IMR-90 (cell line): ENCODE data around the gene PDYN. TPM values are rescaled to one million over a fixed set of nuclear protein-coding genes. Genes with fewer than 3 reads are reported as not detected.

Experiments
- ATAC-seq: fragments of 200-7000 bp; cut with Tn5 transposase; 2 replicates; pipeline ENCODE4 v1.9.1; 2020; ENCODE audit warnings: low read depth, mild to moderate bottlenecking, moderate library complexity
- BruUV-seq: library from RNA; stranded (reverse); fragments of 400-500 nt; replicated peaks from 2 replicates; lab custom pipeline; 2021; lab: Mats Ljungman, UMichigan
- CTCF ChIA-PET: fragments of 300-600 bp; formaldehyde crosslinking; extraction: SDS; loops from one replicate; lab custom pipeline; 2021; ENCODE audit warnings: antibody characterized with exemption; lab: Yijun Ruan, JAX
- POLR2A ChIA-PET: fragments of 300-600 bp; sonication (Branson Sonifier 250); formaldehyde crosslinking; loops from one replicate; lab custom pipeline; 2022; ENCODE audit warnings: antibody characterized with exemption; ENCODE audit not compliant: unreplicated experiment; lab: Charles Lee
- DNase-seq: peaks from one replicate; pipeline ENCODE4 v3.0.0; 2013
- H2AFZ ChIP-seq: replicated peaks from 2 replicates; pipeline ENCODE3; 2013; ENCODE audit warnings: low read length, mild to moderate bottlenecking; ENCODE audit not compliant: poor library complexity
- H2AK5ac ChIP-seq: 2 replicates; pipeline ENCODE4 v1.6.1; 2013; ENCODE audit warnings: low read depth, low read length, inconsistent platforms
- H2AK9ac ChIP-seq: replicated peaks from 2 replicates; pipeline ENCODE3; 2013; ENCODE audit warnings: mild to moderate bottlenecking, low read depth, low read length, moderate library complexity; ENCODE audit not compliant: poor library complexity
- H2BK120ac ChIP-seq: 2 replicates; pipeline ENCODE4 v1.6.1; 2013; ENCODE audit warnings: low read depth, low read length, inconsistent platforms
- H2BK15ac ChIP-seq: 3 replicates; pipeline ENCODE4 v1.6.1; 2013; ENCODE audit warnings: low read depth, low read length, inconsistent platforms
- H2BK20ac ChIP-seq: 2 replicates; pipeline ENCODE4 v1.6.1; 2013; ENCODE audit warnings: low read depth, mild to moderate bottlenecking, inconsistent platforms, low read length, moderate library complexity
- H2BK5ac ChIP-seq: 2 replicates; pipeline ENCODE4 v1.6.1; 2013; ENCODE audit warnings: mild to moderate bottlenecking, low read depth, low read length, inconsistent platforms; ENCODE audit not compliant: poor library complexity, severe bottlenecking
- H3K14ac ChIP-seq: replicated peaks from 2 replicates; pipeline ENCODE4 v1.6.1; 2013; ENCODE audit warnings: low read depth, low read length, inconsistent platforms
- H3K18ac ChIP-seq: 2 replicates; pipeline ENCODE4 v1.6.1; 2013; ENCODE audit warnings: low read depth, low read length, control low read depth
- H3K23ac ChIP-seq: 2 replicates; pipeline ENCODE4 v1.6.1; 2013; ENCODE audit warnings: low read depth, low read length, inconsistent platforms
- H3K27ac ChIP-seq: 2 replicates; pipeline ENCODE4 v1.5.1; 2013; ENCODE audit warnings: mild to moderate bottlenecking, control low read depth, low read length; ENCODE audit not compliant: insufficient read depth
- H3K27me3 ChIP-seq: 2 replicates; pipeline ENCODE4 v1.6.1; 2013; ENCODE audit warnings: low read length; ENCODE audit not compliant: control insufficient read depth, insufficient read depth
- H3K36me3 ChIP-seq: 2 replicates; pipeline ENCODE4 v1.6.1; 2013; ENCODE audit warnings: low read length, mixed read lengths; ENCODE audit not compliant: control insufficient read depth, insufficient read depth
- H3K4ac ChIP-seq: 2 replicates; pipeline ENCODE4 v1.6.1; 2013; ENCODE audit warnings: low read depth, low read length, inconsistent platforms
- H3K4me1 ChIP-seq: 2 replicates; pipeline ENCODE4 v1.6.1; 2013; ENCODE audit warnings: low read length, mixed read lengths; ENCODE audit not compliant: control insufficient read depth, insufficient read depth
- H3K4me2 ChIP-seq: 2 replicates; pipeline ENCODE4 v1.6.1; 2013; ENCODE audit warnings: low read depth, mild to moderate bottlenecking, control low read depth, low read length, moderate library complexity
- H3K4me3 ChIP-seq: 2 replicates; pipeline ENCODE4 v1.5.1; 2013; ENCODE audit warnings: low read depth, mild to moderate bottlenecking, control low read depth, low read length, moderate library complexity; ENCODE audit not compliant: insufficient read depth
- H3K56ac ChIP-seq: 2 replicates; pipeline ENCODE4 v1.6.1; 2013; ENCODE audit warnings: low read length, inconsistent platforms; ENCODE audit not compliant: insufficient read depth; ENCODE audit errors: extremely low read depth
- H3K79me1 ChIP-seq, 2 experiments: 2 replicates each; pipeline ENCODE4 v1.6.1; 2013; ENCODE audit warnings: low read length in 2 of 2, inconsistent platforms in 1 of 2, low read depth in 1 of 2
- H3K9ac ChIP-seq: 2 replicates; pipeline ENCODE4 v1.6.1; 2013; ENCODE audit warnings: low read depth, low read length, control low read depth
- H3K9me1 ChIP-seq: 2 replicates; pipeline ENCODE4 v1.6.1; 2013; ENCODE audit warnings: low read length, inconsistent platforms; ENCODE audit not compliant: insufficient read depth
- H3K9me3 ChIP-seq: 2 replicates; pipeline ENCODE4 v1.6.1; 2013; ENCODE audit warnings: low read length; ENCODE audit not compliant: control insufficient read depth, insufficient read depth
- H4K20me1 ChIP-seq: 2 replicates; pipeline ENCODE4 v1.6.1; 2013; ENCODE audit warnings: low read length, inconsistent platforms; ENCODE audit not compliant: insufficient read depth
- H4K5ac ChIP-seq: 2 replicates; pipeline ENCODE4 v1.6.1; 2013; ENCODE audit warnings: mild to moderate bottlenecking, low read depth, low read length, control low read depth
- H4K8ac ChIP-seq, 2 experiments: 2 replicates each; pipeline ENCODE4 v1.6.1; 2013; ENCODE audit warnings: low read depth in 2 of 2, low read length in 2 of 2, control low read depth in 1 of 2, inconsistent platforms in 1 of 2
- H4K91ac ChIP-seq: 2 replicates; pipeline ENCODE4 v1.6.1; 2013; ENCODE audit warnings: low read depth, low read length, inconsistent platforms; ENCODE audit not compliant: insufficient read depth
- BHLHE40 ChIP-seq: fragments of 150-350 bp; IDR thresholded peaks from 2 replicates; pipeline ENCODE4 v1.6.1; 2016; ENCODE audit warnings: mild to moderate bottlenecking, low read depth, low read length
- CHD1 ChIP-seq: IDR thresholded peaks from 2 replicates; pipeline ENCODE4 v1.6.1; 2012; ENCODE audit warnings: low read depth, low read length, improper control_type of control experiment
- FOS ChIP-seq: fragments of 150-350 bp; IDR thresholded peaks from 2 replicates; pipeline ENCODE4 v1.6.1; 2016; ENCODE audit warnings: low read depth, low read length
- MAZ ChIP-seq: IDR thresholded peaks from 2 replicates; pipeline ENCODE4 v1.6.1; 2012; ENCODE audit warnings: low read depth, mild to moderate bottlenecking, low read length, improper control_type of control experiment, moderate library complexity, borderline replicate concordance
- MXI1 ChIP-seq: IDR thresholded peaks from 2 replicates; pipeline ENCODE4 v1.6.1; 2012; ENCODE audit warnings: low read depth, mild to moderate bottlenecking, low read length, moderate library complexity, borderline replicate concordance
- NFE2L2 ChIP-seq: fragments of 150-350 bp; IDR thresholded peaks from 2 replicates; pipeline ENCODE4 v1.6.1; 2016; ENCODE audit warnings: low read depth, mild to moderate bottlenecking, low read length
- POLR2A ChIP-seq: IDR thresholded peaks from 2 replicates; pipeline ENCODE4 v1.6.1; 2012; ENCODE audit warnings: mild to moderate bottlenecking, low read depth, low read length
- RAD21 ChIP-seq: IDR thresholded peaks from 2 replicates; pipeline ENCODE4 v1.6.1; 2012; ENCODE audit warnings: low read length, improper control_type of control experiment
- RCOR1 ChIP-seq: IDR thresholded peaks from 2 replicates; pipeline ENCODE4 v1.6.1; 2012; ENCODE audit warnings: mild to moderate bottlenecking, low read length, improper control_type of control experiment; ENCODE audit not compliant: insufficient replicate concordance
- SMC3 ChIP-seq: fragments of 150-350 bp; IDR thresholded peaks from 2 replicates; pipeline ENCODE4 v1.6.1; 2016; ENCODE audit warnings: low read depth, mild to moderate bottlenecking, antibody characterized with exemption, low read length, moderate library complexity
- USF2 ChIP-seq: fragments of 150-350 bp; IDR thresholded peaks from 2 replicates; pipeline ENCODE4 v1.6.1; 2017; ENCODE audit warnings: mild to moderate bottlenecking, antibody characterized with exemption, low read length, low read depth
- WGBS, 2 experiments: methylation state at CpG; one replicate each; pipeline versions ENCODE4 v1.1.5 to v1.1.7; 2013; ENCODE audit warnings: missing lambda C conversion rate in 2 of 2; ENCODE audit not compliant: insufficient read length in 1 of 2; ENCODE audit errors: extremely low coverage in 2 of 2; 5-methylcytosine and 5-hydroxymethylcytosine counted together
- dilution Hi-C: fragments of 300-500 bp; cut with HindIII; formaldehyde crosslinking; loops from one replicate; pipeline ENCODE4 v1.14.3; 2018; ENCODE audit warnings: low sequenced_read_pairs; ENCODE audit not compliant: unreplicated experiment
- in situ Hi-C: fragments of 300-500 bp; cut with MboI; formaldehyde crosslinking; loops from 3 replicates; pipeline ENCODE4 v1.14.3; 2019; ENCODE audit warnings: low sequenced_read_pairs, inconsistent platforms, mixed read lengths
- intact Hi-C: fragments of 100-400 bp; cut with micrococcal nuclease; formaldehyde crosslinking; loops from 2 replicates; pipeline ENCODE4 v1.10.0; 2022
- polyA plus RNA-seq, 3 experiments: library from polyadenylated mRNA; depleted of rRNA; stranded (reverse); fragments of >200 nt; gene quantifications; 2 replicates each; pipeline ENCODE4 v1.2.3, GENCODE V29; 2012; ENCODE audit warnings: low replicate concordance in 1 of 3
- total RNA-seq: library from RNA; depleted of rRNA; stranded (reverse); fragments of >200 nt; gene quantifications from 2 replicates; pipeline ENCODE4 v1.2.3, GENCODE V29; 2012
- TF ChIP-seq, protein P1 (sequence below): fragments of 150-350 bp; IDR thresholded peaks from 2 replicates; pipeline ENCODE4 v1.6.1; 2016; ENCODE audit warnings: low read depth, mild to moderate bottlenecking, low read length, moderate library complexity, borderline replicate concordance
- TF ChIP-seq, protein P2 (sequence below): conservative IDR thresholded peaks from 2 replicates; pipeline ENCODE4 v1.5.1; 2012; ENCODE audit warnings: mild to moderate bottlenecking, low read depth, low read length, improper control_type of control experiment

The PDYN gene
- total and polyA plus RNA-seq, 2 of the 4 experiments (the other 2 are of a cell fraction): not detected

- no peak for TF ChIP-seq CHD1
Measured at GRCh38 chr20:1942486-1943274, 51.2 kb downstream of the PDYN start (continued).

- H2BK15ac ChIP-seq: no peak overlapping the region
- in situ Hi-C loops: no loop called here
- DNase-seq (no peak), ATAC-seq (no peak)
- no peak overlapping the region for H2AK5ac ChIP-seq
- no peak overlapping the region for H2AK9ac ChIP-seq
- H3K27ac ChIP-seq: no peak overlapping the region
- no peak overlapping the region for H2BK5ac ChIP-seq
- no peak overlapping the region for H4K91ac ChIP-seq
- peaks cover 40% of the 10 kb centered on the region for H3K27me3 ChIP-seq
- no CpG with 5 or more reads among the region's 7 CpGs for WGBS, 2 experiments
- H2AFZ ChIP-seq: peak overlapping the region; percentile 21
- H3K36me3 ChIP-seq: peaks cover 9% of the 10 kb centered on the region; the same call in 1 of the 2 replicates
- H3K14ac ChIP-seq: no peak overlapping the region
- H3K9me3 ChIP-seq: no peaks in the 10 kb centered on the region
- no peak overlapping the region for H3K4me2 ChIP-seq
- H3K9ac ChIP-seq: no peak overlapping the region
- H3K56ac ChIP-seq: no peak overlapping the region
- dilution Hi-C loops: no loop called here
- H3K9me1 ChIP-seq: peaks cover under 1% of the 10 kb centered on the region; the same call in 1 of the 2 replicates
- no peak overlapping the region for H4K8ac ChIP-seq
- H3K23ac ChIP-seq: no peak overlapping the region
- peaks cover 6% of the 10 kb centered on the region for H3K4me1 ChIP-seq
- H2BK120ac ChIP-seq: no peak overlapping the region
- intact Hi-C loops: no loop called here
- no TSS peak for BruUV-seq
- CTCF ChIA-PET: no interaction called here
- H4K20me1 ChIP-seq: no peaks in the 10 kb centered on the region
- no peak overlapping the region for H2BK20ac ChIP-seq
- H4K5ac ChIP-seq: no peak overlapping the region
- H3K4me3 ChIP-seq: no peak overlapping the region
- no peaks in the 10 kb centered on the region for H3K79me1 ChIP-seq
- POLR2A ChIA-PET: no interaction called here
- no peak overlapping the region for H3K4ac ChIP-seq
- no peak overlapping the region for H3K18ac ChIP-seq
- TF ChIP-seq POLR2A: no peak
- no peak for TF ChIP-seq NFE2L2
- no peak for TF ChIP-seq USF2
- no peak for TF ChIP-seq MXI1
- TF ChIP-seq RCOR1: no peak
- no peak for TF ChIP-seq MAZ
- TF ChIP-seq, protein P1, sequence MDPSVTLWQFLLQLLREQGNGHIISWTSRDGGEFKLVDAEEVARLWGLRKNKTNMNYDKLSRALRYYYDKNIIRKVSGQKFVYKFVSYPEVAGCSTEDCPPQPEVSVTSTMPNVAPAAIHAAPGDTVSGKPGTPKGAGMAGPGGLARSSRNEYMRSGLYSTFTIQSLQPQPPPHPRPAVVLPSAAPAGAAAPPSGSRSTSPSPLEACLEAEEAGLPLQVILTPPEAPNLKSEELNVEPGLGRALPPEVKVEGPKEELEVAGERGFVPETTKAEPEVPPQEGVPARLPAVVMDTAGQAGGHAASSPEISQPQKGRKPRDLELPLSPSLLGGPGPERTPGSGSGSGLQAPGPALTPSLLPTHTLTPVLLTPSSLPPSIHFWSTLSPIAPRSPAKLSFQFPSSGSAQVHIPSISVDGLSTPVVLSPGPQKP: no peak
- TF ChIP-seq BHLHE40: no peak
- TF ChIP-seq, protein P2, sequence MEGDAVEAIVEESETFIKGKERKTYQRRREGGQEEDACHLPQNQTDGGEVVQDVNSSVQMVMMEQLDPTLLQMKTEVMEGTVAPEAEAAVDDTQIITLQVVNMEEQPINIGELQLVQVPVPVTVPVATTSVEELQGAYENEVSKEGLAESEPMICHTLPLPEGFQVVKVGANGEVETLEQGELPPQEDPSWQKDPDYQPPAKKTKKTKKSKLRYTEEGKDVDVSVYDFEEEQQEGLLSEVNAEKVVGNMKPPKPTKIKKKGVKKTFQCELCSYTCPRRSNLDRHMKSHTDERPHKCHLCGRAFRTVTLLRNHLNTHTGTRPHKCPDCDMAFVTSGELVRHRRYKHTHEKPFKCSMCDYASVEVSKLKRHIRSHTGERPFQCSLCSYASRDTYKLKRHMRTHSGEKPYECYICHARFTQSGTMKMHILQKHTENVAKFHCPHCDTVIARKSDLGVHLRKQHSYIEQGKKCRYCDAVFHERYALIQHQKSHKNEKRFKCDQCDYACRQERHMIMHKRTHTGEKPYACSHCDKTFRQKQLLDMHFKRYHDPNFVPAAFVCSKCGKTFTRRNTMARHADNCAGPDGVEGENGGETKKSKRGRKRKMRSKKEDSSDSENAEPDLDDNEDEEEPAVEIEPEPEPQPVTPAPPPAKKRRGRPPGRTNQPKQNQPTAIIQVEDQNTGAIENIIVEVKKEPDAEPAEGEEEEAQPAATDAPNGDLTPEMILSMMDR: no peak
- TF ChIP-seq RAD21: no peak
- no peak for TF ChIP-seq FOS
- TF ChIP-seq SMC3: no peak
Measured at GRCh38 chr20:1942061-1942460, 51.8 kb downstream of the PDYN start.
